ENCODE measurements around the gene ICAM1. TPM values are rescaled to one million over a fixed set of nuclear protein-coding genes. Genes with fewer than 3 reads are reported as not detected.

Gene ICAM1
- total and polyA plus RNA-seq, 2 of the 8 experiments (the other 6 are each of a cell fraction or from before 2014, with no cell fraction given) = 4.0 to 9.4 TPM

- TF ChIP-seq KDM4A (IDR thresholded peaks at IDR 0.05; ENCODE audit: low read depth, low read length, severe bottlenecking) = peak; percentile 52
- no peak for TF ChIP-seq KDM1A (IDR thresholded peaks at IDR 0.05; ENCODE audit: borderline replicate concordance, low read length)
- TF ChIP-seq SRF (IDR thresholded peaks at IDR 0.05; ENCODE audit: low read depth, low read length) = no peak
- TF ChIP-seq EGR1 (IDR thresholded peaks at IDR 0.05; ENCODE audit: borderline replicate concordance, low read depth, low read length) = 0 out of 2 replicates have a peak, but pooled peaks have one; percentile 10
Measured at GRCh38 chr19:10334588-10335351, 63.9 kb downstream of the ICAM1 start (continued).

Data from H1 (cell line).